OCI-M2 (cell line): ENCODE measurements around the gene MTX1.
A peak's percentile ranks its signal among the peaks of the same experiment; 100 is the strongest.
"Not testable (repeated sequence)": the region's sequence is repeated elsewhere in the genome, so short reads cannot be mapped to it uniquely, and the experiment has no call there.

Experiments used
- DNase-seq: peaks from one replicate; lab custom pipeline; 2025; ENCODE audit not compliant: unreplicated experiment; lab: John Stamatoyannopoulos, UW

The MTX1 gene

DNA sequence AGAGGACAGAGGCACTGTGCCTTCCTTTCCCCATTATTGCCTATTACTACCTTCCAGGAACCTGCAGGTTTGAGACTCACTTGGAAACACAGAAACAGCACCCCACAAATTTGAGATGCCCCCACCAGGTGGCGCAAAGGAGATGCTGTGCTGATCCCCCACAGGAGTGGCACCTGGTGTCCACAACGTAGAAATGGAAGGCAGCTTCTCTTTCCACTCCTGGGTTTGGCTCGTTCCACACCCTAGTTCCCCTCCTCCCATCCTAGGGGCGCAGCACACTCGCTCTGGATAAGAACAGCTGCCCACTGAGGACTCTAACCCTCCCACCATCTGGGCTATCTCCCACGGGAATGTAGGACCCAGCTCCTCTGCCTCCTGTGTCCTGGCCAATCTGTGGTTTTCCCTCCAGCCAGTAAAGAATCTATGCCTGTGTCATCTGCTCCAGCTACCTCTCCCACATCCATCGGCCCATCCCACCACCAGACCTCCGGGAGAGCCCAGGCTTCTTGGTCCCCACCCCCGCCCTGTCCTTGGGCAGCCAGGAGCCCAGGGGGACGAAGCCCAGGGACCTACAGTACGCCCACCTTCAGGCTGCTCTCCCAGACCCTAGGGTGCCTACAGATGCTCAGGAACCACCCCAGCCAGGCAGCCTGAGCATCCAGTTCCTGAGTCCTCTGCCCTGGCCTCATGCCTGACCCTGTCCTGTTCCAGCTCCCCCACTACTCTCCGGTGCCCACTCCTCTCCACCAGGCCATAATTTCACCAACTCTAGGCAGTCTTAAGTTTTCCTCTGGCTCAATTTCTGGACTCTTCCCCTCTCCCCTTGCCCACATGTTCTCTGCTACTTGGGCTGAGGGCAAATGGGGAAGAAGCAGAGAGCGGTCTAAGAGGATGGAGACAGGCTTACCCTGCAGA lies 1.3 kb upstream of the MTX1 start:
- DNase-seq, result peak; percentile 26

DNA sequence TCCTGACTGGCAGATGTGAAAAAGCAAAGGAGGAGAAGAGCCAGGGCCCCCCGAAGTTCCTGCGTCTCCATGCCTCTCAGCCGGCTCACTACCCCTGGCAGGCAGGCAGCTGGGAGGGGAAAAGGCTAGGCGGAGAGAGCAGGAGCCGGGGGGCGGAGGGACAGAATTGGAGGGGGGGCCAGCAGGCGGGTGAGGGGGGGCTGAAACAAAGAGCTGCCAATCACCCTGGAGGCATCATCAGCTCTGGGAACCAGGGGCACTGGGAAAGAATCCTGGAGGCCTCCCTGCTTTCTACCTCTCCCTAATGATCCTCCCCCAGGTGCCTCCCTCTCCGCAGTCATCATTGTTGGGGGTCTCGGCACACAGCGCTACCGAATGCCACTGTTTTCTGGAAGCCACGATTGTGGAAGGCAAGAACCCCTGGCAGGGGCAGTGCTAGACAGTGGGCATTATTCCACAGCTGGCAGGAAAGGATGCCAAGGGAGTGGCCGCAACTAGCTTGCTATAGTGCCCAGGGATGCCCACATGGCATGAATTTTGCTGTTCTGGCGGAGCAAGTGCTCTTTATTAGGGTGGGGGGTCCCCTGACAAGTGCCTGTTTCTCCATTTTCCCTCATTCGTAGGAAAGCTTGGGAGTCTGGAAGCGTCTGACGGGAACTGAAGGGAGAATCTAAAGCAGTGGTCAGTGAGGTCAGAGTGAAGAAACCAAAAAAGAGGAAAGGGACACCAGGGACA lies 522 bp upstream of the MTX1 start, which contains the start of gene THBS3:
TSS of gene THBS3 (minus strand) at position 92 of the 735 bp plus-strand sequence. CDS start at position 71, 21 bp downstream.
- no peak for DNase-seq

DNA sequence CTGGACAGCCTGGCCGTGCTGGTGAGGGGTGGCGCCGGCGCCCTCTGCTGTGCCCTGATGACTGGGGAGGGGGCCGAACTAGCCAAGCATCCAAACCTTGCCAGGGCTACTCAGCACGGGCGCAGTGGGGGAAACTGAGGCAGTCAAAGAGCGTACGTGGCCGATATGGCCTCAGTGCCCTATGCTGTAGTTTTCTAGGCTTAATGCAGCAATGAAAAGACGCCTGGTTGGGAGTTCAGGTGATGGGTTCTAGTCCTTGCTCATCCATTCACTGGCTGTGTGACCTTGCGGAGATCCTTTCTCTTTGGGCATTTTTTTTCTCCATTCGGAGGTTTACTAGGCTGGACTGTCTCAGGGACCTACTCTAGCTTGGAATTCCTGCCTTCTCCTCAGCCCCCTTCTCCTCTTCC lies 822 bp downstream of the MTX1 start:
- DNase-seq, result no peak

DNA sequence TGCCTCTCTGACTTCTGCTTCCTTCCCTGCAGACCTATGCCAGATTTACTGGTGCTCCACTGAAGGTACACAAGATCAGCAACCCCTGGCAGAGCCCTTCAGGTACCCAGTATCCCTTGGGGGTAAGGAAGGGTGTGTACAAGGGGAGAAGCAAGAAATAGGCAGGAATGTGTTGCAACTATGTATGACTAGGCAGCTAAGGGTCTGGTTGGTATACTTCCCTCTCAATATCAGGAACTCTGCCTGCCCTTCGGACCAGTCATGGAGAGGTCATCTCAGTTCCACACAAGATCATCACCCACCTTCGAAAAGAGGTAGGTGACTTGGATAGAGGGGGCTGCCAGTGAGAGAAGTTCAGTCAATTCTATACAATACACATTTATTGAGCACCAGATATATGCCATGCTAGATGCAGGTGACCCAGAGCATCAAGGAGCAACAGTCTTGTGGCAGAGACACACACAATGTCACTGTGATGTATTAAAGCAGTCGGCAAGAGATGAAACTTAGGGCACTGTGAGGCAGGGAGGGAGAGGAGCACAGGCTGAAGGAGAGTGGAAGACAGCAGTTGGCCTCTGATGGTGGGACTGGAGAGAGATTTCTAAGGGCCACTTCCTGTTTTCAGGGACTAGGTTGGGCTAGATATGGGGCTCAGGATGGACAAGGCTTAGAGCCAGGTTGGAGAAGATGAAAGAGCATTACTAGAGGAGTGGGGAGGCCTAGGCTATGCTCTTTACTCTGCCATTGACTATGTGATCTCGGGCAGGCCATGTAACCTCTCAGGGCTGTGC lies 2.0 kb downstream of the MTX1 start:
- DNase-seq, result no peak

DNA sequence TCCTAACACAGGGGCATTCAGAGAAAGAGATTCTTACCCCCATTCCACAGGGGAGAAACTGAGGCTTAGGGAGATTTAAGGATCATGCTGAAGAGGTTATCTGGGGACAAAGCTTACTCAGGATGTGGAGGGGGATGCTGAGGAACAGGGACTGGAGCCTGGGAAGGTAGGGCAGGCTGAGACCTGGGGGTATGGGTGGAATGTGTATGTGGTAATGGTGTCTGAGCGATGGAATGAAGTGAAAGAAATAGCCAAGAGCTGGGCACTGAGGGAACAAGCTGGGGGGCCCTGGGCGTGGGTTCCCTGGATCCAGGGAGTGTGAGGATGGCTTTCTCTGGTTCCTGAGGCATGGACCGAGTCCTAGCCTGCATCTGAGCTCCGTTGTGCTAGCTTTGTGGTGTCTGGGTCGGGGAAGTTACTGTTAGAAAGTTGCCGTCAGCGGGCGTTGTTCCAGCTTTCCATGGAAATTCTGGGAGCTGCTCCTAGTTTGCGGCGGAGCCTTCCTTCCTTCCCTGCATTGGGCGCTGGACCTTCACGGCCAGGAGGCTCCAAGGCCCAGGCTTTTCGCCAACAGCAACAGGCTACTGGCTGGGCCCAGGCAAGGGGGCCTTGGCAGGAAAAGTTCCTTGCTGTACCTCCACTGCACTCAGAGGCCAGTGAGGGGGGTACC lies 3.0 kb downstream of the MTX1 start:
- DNase-seq, result not testable (repeated sequence)

DNA sequence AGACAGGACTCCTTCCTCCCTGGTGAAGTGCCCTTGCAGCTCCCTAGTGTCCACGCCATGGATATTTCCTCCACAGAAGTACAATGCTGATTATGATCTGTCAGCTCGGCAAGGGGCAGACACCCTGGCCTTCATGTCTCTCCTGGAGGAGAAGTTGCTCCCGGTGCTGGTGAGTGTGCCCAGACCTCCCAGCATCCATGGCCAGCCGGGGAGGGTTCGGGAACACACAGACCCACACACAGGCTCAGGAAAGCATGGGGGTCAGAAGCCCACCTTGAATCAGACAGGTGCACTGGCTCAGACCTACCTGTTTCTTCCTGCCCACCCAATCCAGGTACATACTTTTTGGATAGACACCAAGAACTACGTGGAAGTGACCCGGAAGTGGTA lies 3.6 kb downstream of the MTX1 start:
- not testable (repeated sequence) for DNase-seq

DNA sequence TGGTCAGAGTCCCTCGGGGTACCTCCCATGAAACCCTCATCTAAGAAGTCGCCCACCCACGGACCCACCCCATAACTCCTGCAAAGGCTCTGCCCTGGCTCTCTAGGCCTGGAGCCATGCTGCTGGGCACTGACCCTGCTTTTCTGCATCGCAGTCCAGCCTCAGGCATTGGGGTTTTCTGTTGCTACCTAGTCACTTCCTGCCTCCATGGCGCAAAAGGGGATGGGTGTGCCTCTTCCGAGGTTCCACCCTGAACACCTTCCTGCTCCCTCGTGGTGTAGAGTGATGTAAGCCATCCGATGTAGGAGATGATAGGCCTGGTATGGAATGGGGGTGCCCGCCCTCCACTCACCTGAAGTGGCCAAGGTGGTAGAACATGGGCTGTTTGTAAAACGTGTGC lies 6.2 kb downstream of the MTX1 start:
- not testable (repeated sequence) for DNase-seq

DNA sequence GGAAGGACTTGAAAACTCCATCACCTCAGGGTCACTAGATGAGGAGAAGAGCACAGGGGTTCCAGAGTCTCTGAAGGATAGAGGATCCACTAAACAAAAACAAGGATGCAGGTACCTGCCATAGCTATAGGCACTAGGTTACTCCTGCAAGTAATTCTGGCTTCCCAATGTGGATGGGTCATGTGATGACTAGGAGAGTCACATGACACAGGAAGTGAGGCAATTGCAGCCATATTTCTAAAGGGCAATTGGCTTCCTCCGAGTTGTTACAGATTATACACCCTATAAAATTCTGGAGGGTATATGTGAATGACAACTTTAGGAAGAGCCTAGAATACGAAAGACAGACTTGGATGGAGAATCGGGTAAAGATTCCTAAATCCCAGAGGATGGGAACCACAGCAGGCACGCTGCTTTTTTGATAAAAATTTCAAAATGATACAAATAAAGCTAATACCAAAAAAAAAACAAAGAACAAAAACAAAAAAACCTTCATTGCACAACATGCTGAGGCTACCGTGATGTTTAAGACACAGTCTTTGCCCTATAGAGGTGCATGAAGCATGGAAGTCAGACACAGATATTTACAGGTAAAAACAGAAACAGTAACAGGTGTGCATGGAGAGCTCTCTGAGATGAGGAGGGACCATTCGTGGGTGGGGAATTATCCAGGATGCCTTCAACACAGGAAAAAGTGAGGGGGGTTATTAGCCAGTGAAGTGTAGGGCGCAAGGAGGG lies 10.5 kb downstream of the MTX1 start:
- no peak for DNase-seq

DNA sequence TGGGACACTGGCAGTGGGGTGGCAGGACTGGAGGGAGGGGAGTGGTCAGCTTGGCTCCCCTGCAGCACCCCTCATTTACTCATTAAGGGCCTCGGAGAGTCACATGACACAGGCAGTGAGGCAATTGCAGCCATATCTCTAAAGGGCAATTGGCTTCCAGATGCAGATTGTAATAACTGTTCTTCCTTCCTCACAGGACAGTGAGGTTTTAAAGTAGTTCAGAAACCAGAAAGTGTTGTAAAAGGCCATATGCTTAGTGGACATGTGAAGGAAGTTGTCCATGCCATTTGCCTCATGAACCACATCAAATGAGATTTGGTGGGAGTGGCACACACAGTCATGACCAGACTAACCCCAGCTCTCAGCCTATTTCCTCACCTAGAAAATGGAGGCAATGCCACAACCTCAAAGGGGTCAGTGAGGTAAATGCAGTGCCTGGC lies 11.1 kb downstream of the MTX1 start:
- no peak for DNase-seq

DNA sequence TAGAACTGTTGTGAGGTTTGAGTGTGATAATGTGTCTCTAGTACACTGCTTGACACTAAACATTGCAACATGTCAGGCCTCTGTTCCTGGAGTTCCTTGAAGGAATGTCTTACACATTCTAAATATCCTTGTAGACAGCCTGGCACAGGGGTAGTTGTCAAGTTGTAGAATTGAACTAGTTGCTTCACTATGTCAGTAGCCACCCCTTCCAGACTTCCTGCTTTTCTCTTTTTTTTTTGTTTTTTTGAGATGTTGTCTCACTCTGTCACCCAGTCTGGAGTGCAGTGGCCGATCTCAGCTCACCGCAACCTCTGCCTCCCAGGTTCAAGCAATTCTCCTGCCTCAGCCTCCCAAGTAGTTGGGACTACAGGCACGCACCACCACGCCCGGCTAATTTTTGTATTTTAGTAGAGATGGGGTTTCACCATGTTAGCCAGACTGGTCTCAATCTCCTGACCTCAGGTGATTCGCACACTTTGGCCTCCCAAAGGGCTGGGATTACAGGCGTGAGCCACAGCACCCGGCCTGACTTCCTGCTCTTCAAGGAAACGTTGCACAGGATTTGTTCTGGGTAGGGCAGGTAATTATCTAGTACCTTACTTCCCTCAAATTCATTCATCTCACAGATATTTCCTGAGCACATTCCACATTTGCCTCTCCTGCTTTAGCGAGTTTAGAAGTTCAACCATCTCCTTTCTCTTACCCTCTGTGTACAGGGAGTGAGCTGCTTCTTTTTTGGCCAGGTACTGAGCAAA lies 11.9 kb downstream of the MTX1 start:
- not testable (repeated sequence) for DNase-seq

DNA sequence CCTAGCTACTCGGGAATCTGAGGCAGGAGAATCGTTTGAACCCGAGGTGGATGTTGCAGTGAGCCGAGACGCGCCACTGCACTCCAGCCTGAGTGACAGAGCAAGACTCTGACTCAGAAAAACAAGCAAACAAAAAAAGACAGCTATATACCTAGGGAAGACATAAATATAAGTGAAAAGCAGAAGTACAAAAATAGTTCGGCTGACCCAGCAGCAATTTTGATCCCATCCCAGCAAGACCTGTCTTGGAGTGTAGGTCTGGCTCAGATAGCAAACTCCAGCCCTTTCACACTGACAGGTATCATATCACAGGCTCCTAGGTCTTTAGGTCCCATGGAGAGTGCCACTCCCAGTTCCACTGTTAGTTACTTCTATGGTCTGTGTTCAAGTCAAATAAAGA lies 14.6 kb downstream of the MTX1 start:
- DNase-seq, result no peak

DNA sequence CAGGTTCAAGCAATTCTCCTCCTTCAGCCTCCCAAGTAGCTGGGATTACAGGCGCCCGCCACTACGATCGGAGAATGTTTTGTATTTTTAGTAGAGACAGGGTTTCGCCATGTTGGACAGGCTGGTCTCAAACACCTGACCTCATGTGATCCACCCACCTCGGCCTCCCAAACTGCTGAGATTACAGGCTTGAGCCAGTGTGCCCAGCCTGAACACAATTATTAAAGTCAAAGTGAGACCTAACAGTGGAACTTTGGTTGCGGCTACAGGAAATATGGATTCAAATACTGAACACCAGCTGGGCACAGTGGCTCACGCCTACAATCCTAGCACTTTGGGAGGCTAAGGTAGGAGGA lies 16.9 kb downstream of the MTX1 start:
- DNase-seq, result not testable (repeated sequence)

DNA sequence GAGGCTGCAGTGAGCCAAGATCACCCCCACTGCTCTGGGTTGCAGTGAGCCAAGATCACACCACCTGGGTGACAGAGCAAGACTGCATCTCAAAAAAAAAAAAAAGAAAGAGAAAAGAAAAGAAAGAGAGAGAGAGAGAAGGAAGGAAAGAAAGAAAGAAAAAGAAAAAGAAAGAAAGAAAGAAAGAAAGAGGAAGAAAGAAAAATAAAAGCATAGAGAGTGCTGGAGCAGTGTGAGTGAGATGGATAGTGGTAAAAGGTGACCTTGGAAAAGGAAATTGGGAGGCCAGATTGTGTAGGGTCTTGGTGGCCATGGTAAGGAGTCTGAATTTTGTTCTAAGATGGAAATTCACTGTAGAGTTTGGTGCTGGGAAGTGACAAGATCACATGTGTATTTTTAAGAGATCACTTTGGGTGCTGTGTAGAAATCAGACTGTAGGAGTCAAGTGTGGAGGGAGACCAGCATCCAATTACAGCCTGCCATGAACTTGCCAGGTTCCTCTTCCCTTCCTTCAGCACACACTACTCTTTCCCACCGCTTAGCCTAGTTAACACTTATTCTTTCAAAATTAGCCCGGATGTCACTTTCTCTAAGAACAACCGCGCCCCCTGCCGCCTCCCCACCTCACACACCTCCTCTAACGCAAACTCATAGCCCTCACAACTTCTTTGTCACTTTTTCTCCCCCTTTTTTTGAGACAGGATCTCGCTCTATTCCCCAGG lies 17.9 kb downstream of the MTX1 start:
- DNase-seq, result no peak

DNA sequence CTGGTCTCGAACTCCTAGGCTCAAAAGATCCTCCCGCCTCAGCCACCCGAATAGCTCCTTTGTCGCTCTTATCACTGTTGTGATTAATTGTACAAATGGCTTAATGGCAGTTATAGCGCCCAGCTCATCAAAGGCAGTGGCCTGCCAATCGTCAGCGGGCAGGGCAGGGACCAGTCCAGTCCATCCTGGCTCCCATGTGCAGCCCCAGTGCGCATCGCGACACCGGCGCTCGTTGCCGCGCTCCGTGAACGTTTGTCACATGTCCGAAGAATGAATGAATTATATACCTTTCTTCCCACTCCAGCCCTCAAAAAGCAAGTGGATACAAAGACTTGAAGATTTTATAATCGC lies 18.4 kb downstream of the MTX1 start:
- DNase-seq, result no peak

DNA sequence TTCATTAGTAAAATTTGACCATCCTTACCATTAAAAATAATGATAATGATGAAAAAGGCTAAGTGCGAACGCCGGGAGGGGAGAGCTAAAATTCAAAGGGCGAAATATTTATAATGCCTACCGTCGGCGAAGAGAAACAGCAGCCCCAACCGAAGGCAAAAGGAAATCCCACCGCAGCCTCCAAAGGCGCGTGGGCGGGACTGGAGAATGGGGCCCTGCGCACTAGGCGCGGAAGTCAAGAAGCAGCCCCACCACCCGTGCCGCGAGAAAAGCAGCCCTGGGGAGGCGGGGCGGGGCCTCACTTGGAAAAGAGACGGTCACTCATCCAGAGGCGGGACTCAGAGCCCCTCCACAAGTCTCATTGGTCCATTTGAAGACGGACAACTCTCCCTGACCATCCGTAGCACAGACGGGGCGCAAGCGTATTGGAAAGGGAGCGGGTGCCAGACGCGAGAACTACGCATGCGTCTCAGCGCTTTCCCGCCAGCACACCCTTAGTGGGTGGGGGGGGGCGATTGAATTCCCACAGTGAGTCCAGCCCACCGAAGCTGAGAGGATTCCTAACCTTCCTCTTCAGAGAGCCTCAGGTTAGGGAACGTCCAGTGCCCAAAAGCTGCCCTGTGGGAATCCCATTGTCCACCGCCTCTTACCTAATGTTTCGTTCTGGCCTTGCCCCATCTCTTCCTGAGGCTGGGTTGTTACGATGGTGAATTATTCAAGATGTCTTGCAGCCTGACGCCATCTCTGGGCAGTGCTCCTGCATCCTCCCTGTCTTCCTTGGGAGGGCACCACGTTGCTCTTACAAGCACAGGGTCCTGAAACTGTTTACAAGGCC lies 19.0 kb downstream of the MTX1 start:
- peak; percentile 78 for DNase-seq

DNA sequence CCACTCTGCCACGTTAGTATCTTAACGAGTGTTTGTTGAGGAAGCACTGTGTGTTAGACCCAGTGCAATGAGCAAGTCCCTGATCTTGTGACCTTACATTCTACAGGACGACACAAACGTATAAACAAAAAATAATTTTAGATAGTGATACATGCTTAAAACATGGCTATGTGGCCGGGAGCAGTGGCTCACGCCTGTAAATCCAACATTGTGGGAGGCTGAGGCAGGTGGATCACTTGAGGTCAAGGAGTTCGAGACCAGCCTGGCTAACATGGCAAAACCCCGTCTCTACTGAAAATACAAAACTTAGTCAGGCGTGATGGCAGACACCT lies 19.6 kb downstream of the MTX1 start:
- no peak for DNase-seq

DNA sequence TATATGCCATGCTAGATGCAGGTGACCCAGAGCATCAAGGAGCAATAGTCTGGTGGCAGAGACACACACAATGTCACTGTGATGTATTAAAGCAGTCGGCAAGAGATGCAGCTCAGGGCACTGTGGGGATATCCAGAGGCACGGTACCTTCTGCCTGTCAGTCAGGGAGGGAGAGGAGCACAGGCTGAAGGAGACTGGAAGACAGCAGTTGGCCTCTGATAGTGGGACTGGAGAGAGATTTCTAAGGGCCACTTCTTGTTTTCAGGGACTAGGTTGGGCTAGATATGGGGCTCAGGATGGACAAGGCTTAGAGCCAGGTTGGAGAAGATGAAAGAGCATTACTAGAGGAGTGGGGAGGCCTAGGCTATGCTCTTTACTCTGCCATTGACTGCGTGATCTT lies 22.8 kb downstream of the MTX1 start:
- DNase-seq, result not testable (repeated sequence)
